K562 (cell line): Measurements from ENCODE around the gene COX10. TPM values are rescaled to one million over a fixed set of nuclear protein-coding genes. Genes with fewer than 3 reads are reported as not detected.

Experiments used
- polyA plus RNA-seq, 8 experiments: library from polyadenylated mRNA; depleted of rRNA in 4 of 8; stranded (reverse) in 5 of 8; unstranded in 3 of 8; fragments of >200 nt; fragmentation: Nextera tagmentation in 2 of 8; fragmentation: Illumina TruSeq in 1 of 8; extraction: Ambion mirVana in 2 of 8; extraction: Trizol in 1 of 8; gene quantifications; 2 replicates each; pipeline versions ENCODE4 v1.2.1 to v1.2.3, GENCODE V29; 2011 to 2014; ENCODE audit warnings: inconsistent platforms in 1 of 8, missing spikeins in 1 of 8
- small RNA-seq: library from RNA; depleted of rRNA; stranded (forward); fragments of <200 nt; gene quantifications from one replicate; pipeline ENCODE3, GENCODE V24; 2014
- total RNA-seq, 7 experiments: library from RNA; depleted of rRNA in 6 of 7; stranded (reverse); fragments of >200 nt in 6 of 7; fragmentation: Illumina TruSeq in 2 of 7; extraction: Trizol in 2 of 7; gene quantifications; 2 replicates each; pipeline versions ENCODE4 v1.2.1 to v1.2.3, GENCODE V29; 2011 to 2021; ENCODE audit warnings: low replicate concordance in 1 of 7

COX10 gene
- total and polyA plus RNA-seq, 9 of the 15 experiments (the other 6 are each of a cell fraction or from before 2014, with no cell fraction given), result 10.3 to 26.4 (median 17.8) TPM

Small RNA genes within 50 kb of the gene (small RNA-seq; reads per million reads assigned to genes)
- gene RF00090, result not detected

Other genes starting within 250 kb of the COX10 start
- gene CDRT15, start 167.4 kb downstream of the COX10 start, total RNA-seq (2014; rRNA removed), result not detected in 2 replicates
- gene CDRT15, start 167.4 kb downstream of the COX10 start, total RNA-seq (2014; rRNA removed; fragmentation: Illumina TruSeq; extraction: Trizol), result not detected in 2 replicates
- gene CDRT15, start 167.4 kb downstream of the COX10 start, total RNA-seq (2015; rRNA removed; fragmentation: Illumina TruSeq; extraction: Trizol), result not detected in 2 replicates
- not detected in 2 replicates for gene CDRT15, start 167.4 kb downstream of the COX10 start, total RNA-seq (2021)
- gene CDRT15, start 167.4 kb downstream of the COX10 start, polyA plus RNA-seq (2011; rRNA removed), result not detected in 2 replicates
- not detected in 2 replicates for gene CDRT15, start 167.4 kb downstream of the COX10 start, polyA plus RNA-seq (2014; fragmentation: Illumina TruSeq; extraction: Trizol)
- not detected for gene CDRT15, start 167.4 kb downstream of the COX10 start, polyA plus RNA-seq (2014; fragmentation: Nextera tagmentation; extraction: Ambion mirVana)
- not detected in 2 replicates for gene CDRT15, start 167.4 kb downstream of the COX10 start, polyA plus RNA-seq (2014; rRNA removed)
- 8.0 and 10.5 TPM in 2 replicates for gene HS3ST3B1, start 231.6 kb downstream of the COX10 start, total RNA-seq (2014; rRNA removed)
- gene HS3ST3B1, start 231.6 kb downstream of the COX10 start, total RNA-seq (2014; rRNA removed; fragmentation: Illumina TruSeq; extraction: Trizol), result 3.3 and 3.4 TPM in 2 replicates
- 5.5 and 5.7 TPM in 2 replicates for gene HS3ST3B1, start 231.6 kb downstream of the COX10 start, total RNA-seq (2015; rRNA removed; fragmentation: Illumina TruSeq; extraction: Trizol)
- 12.9 and 13.0 TPM in 2 replicates for gene HS3ST3B1, start 231.6 kb downstream of the COX10 start, total RNA-seq (2021)
- gene HS3ST3B1, start 231.6 kb downstream of the COX10 start, polyA plus RNA-seq (2011; rRNA removed), result 1.9 and 2.7 TPM in 2 replicates
- 2.5 and 2.6 TPM in 2 replicates for gene HS3ST3B1, start 231.6 kb downstream of the COX10 start, polyA plus RNA-seq (2014; fragmentation: Illumina TruSeq; extraction: Trizol)
- 1 to 10 TPM; 2.6 to 5.3 TPM for gene HS3ST3B1, start 231.6 kb downstream of the COX10 start, polyA plus RNA-seq (2014; fragmentation: Nextera tagmentation; extraction: Ambion mirVana)
- 3.7 and 3.9 TPM in 2 replicates for gene HS3ST3B1, start 231.6 kb downstream of the COX10 start, polyA plus RNA-seq (2014; rRNA removed)